Peyer's patch (tissue), 4 donors: Measurements from ENCODE around the gene GSTP1.

Experiments used
- POLR2A ChIP-seq, 2 donors: fragments of 450-650 bp; IDR thresholded peaks; one replicate each; pipeline ENCODE4 v1.5.1; 2017; ENCODE audit warnings: antibody characterized with exemption in 2 of 2, mild to moderate bottlenecking in 2 of 2, moderate library complexity in 2 of 2
- TF ChIP-seq, protein P1 (sequence below), 6 experiments: fragments of 450-650 bp in 4 of 6; fragments of 200-600 bp in 2 of 6; sonication (generic) in 1 of 6; IDR thresholded peaks; one replicate each; pipeline ENCODE4 v1.5.1; 2017 to 2019; ENCODE audit warnings: antibody characterized with exemption in 6 of 6, mild to moderate bottlenecking in 3 of 6, moderate library complexity in 1 of 6

DNA sequence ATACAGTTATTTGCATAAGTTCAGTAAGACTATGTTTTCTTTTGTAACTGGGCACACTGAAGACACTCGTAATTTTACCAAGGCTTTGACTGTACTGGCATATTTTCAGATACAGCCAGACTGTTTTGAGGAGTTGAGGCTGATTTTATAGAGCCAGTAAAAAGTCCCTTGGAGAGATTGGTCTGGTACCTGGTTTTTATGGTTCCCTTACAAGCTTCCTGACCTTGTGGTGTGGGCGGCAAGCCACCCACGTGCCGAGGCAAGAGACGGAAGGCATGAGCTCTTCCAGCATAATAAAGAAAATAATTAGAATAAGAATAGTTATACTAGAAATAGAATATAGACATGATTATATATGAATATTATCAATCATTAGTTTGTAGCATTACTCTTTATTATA, 11.3 kb upstream of the GSTP1 start:
- TF ChIP-seq, protein P1, sequence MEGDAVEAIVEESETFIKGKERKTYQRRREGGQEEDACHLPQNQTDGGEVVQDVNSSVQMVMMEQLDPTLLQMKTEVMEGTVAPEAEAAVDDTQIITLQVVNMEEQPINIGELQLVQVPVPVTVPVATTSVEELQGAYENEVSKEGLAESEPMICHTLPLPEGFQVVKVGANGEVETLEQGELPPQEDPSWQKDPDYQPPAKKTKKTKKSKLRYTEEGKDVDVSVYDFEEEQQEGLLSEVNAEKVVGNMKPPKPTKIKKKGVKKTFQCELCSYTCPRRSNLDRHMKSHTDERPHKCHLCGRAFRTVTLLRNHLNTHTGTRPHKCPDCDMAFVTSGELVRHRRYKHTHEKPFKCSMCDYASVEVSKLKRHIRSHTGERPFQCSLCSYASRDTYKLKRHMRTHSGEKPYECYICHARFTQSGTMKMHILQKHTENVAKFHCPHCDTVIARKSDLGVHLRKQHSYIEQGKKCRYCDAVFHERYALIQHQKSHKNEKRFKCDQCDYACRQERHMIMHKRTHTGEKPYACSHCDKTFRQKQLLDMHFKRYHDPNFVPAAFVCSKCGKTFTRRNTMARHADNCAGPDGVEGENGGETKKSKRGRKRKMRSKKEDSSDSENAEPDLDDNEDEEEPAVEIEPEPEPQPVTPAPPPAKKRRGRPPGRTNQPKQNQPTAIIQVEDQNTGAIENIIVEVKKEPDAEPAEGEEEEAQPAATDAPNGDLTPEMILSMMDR (IDR thresholded peaks at IDR 0.05): no peak
- TF ChIP-seq POLR2A (IDR thresholded peaks at IDR 0.05): no peak
